Natural killer cell (primary cell): ENCODE measurements around the gene TMC4. TPM values are rescaled to one million over a fixed set of nuclear protein-coding genes. Genes with fewer than 3 reads are reported as not detected.
"Not testable (repeated sequence)": the region's sequence is repeated elsewhere in the genome, so short reads cannot be mapped to it uniquely, and the experiment has no call there.

Experiments used
- ATAC-seq, 3 donors: fragments of 150-1000 bp in 2 of 3; fragments of 200-7000 bp in 1 of 3; cut with Tn5 transposase; 1 replicate in 1 of 3; 2 replicates in 2 of 3; pipeline ENCODE4 v1.10.0; 2021; ENCODE audit warnings: mild to moderate bottlenecking in 2 of 3, moderate library complexity in 2 of 3
- DNase-seq, 2 donors: peaks; one replicate each; pipeline versions ENCODE4 v3.0.0 to v3.0.0-alpha.2; 2013 to 2021; ENCODE audit warnings: mixed read lengths in 1 of 2
- H3K27ac ChIP-seq: one replicate; pipeline ENCODE4 v1.5.1; 2013; ENCODE audit warnings: mild to moderate bottlenecking, low read length
- H3K27me3 ChIP-seq: one replicate; pipeline ENCODE4 v1.6.1; 2013; ENCODE audit warnings: low read length; ENCODE audit not compliant: control insufficient read depth, insufficient read depth
- H3K36me3 ChIP-seq: one replicate; pipeline ENCODE4 v1.6.1; 2013; ENCODE audit warnings: low read length; ENCODE audit not compliant: control insufficient read depth, insufficient read depth
- H3K4me1 ChIP-seq: one replicate; pipeline ENCODE4 v1.6.1; 2013; ENCODE audit warnings: low read length; ENCODE audit not compliant: control insufficient read depth, insufficient read depth
- H3K4me3 ChIP-seq: one replicate; pipeline ENCODE4 v1.5.1; 2013; ENCODE audit warnings: low read length
- H3K9me3 ChIP-seq: one replicate; pipeline ENCODE4 v1.6.1; 2013; ENCODE audit warnings: low read length; ENCODE audit not compliant: control insufficient read depth, insufficient read depth
- H3K27ac Mint-ChIP-seq, 2 donors: one replicate each; pipeline ENCODE4 v1.8.0; 2022; ENCODE audit warnings: mild to moderate bottlenecking in 2 of 2, mixed read lengths in 2 of 2, moderate library complexity in 1 of 2
- H3K27me3 Mint-ChIP-seq, 2 donors: one replicate each; pipeline ENCODE4 v1.8.0; 2022; ENCODE audit warnings: low read depth in 2 of 2, mixed read lengths in 2 of 2
- H3K36me3 Mint-ChIP-seq: one replicate; pipeline ENCODE4 v1.8.0; 2022; ENCODE audit warnings: mixed read lengths
- H3K4me1 Mint-ChIP-seq, 2 donors: one replicate each; pipeline ENCODE4 v1.8.0; 2022; ENCODE audit warnings: mixed read lengths in 2 of 2
- H3K4me3 Mint-ChIP-seq: one replicate; pipeline ENCODE4 v1.8.0; 2022; ENCODE audit warnings: mild to moderate bottlenecking, moderate library complexity, mixed read lengths
- H3K9me3 Mint-ChIP-seq, 2 donors: one replicate each; pipeline ENCODE4 v1.8.0; 2022; ENCODE audit warnings: mixed read lengths in 2 of 2
- WGBS: methylation state at CpG from one replicate; pipeline ENCODE4 v1.1.7; 2013; ENCODE audit warnings: missing lambda C conversion rate; ENCODE audit not compliant: insufficient coverage; 5-methylcytosine and 5-hydroxymethylcytosine counted together
- intact Hi-C: fragments of 100-400 bp; cut with micrococcal nuclease; formaldehyde crosslinking; loops from one replicate; pipeline ENCODE4 v1.14.2; 2022
- total RNA-seq, 4 donors: library from RNA; stranded (reverse); fragments of 120-200 nt in 1 of 4; gene quantifications; one replicate each; pipeline versions ENCODE4 v1.2.3 to v1.2.4, GENCODE V29; 2013 to 2022
- TF ChIP-seq, protein P1 (sequence below): fragments of 200-600 bp; IDR thresholded peaks from one replicate; pipeline ENCODE4 v1.8.0; 2022; ENCODE audit warnings: antibody characterized with exemption

Gene TMC4
- total RNA-seq, 3 donors from 2014 or later (not counting 1 experiment from before 2014, with no cell fraction given) = 7.2 to 8.2 (median 7.5) TPM

DNA sequence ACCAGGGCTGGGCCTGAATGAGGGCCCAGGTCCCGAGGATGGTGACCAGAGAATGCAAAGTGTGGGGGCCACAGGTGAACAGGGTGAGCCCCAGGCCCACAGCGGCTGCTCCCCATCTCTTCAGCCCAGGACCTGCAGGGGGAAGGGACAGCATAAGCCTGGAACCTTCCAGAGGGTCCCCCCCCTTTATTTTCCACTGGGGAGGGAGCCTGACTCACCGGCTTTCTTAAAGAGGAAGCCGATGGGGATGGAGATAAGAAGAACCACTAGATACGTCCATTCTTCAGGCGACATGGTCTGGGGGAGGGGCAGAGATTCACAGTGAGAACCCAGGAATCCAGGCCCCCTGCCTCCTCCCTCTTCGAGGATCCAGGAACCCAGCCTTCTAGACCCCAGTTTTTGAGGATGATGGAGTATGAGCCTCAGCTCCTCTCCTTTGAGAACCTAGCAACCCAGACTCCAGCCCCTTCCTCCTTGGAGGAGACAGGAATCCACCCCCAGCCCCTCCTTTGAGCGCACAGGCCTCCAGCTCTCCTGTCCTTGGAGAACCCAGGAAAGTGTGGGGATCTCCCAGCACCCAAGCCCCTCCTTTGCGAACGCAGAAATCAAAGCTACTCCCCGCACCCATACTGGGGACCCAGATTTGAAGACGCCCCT, 15.4 kb upstream of the TMC4 start:
- TF ChIP-seq, protein P1, sequence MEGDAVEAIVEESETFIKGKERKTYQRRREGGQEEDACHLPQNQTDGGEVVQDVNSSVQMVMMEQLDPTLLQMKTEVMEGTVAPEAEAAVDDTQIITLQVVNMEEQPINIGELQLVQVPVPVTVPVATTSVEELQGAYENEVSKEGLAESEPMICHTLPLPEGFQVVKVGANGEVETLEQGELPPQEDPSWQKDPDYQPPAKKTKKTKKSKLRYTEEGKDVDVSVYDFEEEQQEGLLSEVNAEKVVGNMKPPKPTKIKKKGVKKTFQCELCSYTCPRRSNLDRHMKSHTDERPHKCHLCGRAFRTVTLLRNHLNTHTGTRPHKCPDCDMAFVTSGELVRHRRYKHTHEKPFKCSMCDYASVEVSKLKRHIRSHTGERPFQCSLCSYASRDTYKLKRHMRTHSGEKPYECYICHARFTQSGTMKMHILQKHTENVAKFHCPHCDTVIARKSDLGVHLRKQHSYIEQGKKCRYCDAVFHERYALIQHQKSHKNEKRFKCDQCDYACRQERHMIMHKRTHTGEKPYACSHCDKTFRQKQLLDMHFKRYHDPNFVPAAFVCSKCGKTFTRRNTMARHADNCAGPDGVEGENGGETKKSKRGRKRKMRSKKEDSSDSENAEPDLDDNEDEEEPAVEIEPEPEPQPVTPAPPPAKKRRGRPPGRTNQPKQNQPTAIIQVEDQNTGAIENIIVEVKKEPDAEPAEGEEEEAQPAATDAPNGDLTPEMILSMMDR = no peak
- no peaks in the 10 kb centered on the region for H3K9me3 ChIP-seq
- Mint-ChIP-seq H3K4me1 (peaks cover 26 to 36% of the 10 kb centered on the region in 2 donors), H3K27me3 (no peaks in the 10 kb centered on the region), H3K4me3 (peak overlapping the region; percentile 99), H3K9me3 (no peaks in the 10 kb centered on the region), H3K36me3 (no peaks in the 10 kb centered on the region), H3K27ac (peak overlapping the region; percentile 97 to 99)
- H3K27me3 ChIP-seq = no peaks in the 10 kb centered on the region
- H3K4me1 ChIP-seq = peaks cover 23% of the 10 kb centered on the region
- ATAC-seq (no peak), DNase-seq (peak; percentile 32 to 66)
- intact Hi-C loops = no loop called here
- H3K4me3 ChIP-seq = peak overlapping the region; percentile 92
- H3K36me3 ChIP-seq = peaks cover 8% of the 10 kb centered on the region
- 11% methylated on average over 10 of the region's 12 CpGs for WGBS
- peak overlapping the region; percentile 71 for H3K27ac ChIP-seq

DNA sequence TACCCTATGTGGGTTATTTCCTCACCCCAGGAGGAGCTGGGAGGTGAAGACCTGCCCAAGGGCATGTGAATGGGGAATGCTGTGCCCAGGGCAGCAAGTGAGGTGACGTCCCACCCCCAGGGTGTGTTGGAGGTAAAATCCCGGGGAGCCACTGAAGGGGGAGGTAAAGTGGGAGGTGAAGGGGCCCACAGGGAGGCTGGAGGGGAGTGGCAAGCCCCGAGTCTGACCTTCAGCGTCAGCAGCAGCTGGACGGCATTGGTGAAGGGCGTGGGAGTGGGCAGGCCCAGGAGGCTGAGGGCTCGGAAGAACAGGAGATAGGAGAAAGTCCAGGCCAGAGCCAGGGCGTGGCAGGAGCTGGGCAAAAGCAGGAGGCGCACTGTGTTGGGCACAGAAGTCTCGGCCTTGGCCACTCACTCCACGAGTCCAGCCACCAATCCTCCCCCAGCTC, 14.0 kb upstream of the TMC4 start:
- DNase-seq = no peak
- H3K4me3 Mint-ChIP-seq = peak overlapping the region; percentile 99
- intact Hi-C loops = no loop called here
- Histone ChIP-seq H3K4me3 (no peak overlapping the region), H3K27ac (no peak overlapping the region), H3K36me3 (peaks cover 3% of the 10 kb centered on the region), H3K27me3 (no peaks in the 10 kb centered on the region), H3K9me3 (no peaks in the 10 kb centered on the region), H3K4me1 (peaks cover 17% of the 10 kb centered on the region)
- no peaks in the 10 kb centered on the region for H3K9me3 Mint-ChIP-seq
- H3K27me3 Mint-ChIP-seq = no peaks in the 10 kb centered on the region
- ATAC-seq = no peak
- 94% methylated on average over 11 of the region's 11 CpGs for WGBS
- H3K4me1 Mint-ChIP-seq = peaks cover 21 to 25% of the 10 kb centered on the region in 2 donors
- TF ChIP-seq, protein P1 = no peak
- H3K27ac Mint-ChIP-seq = peak overlapping the region; percentile 97 to 99
- no peaks in the 10 kb centered on the region for H3K36me3 Mint-ChIP-seq

DNA sequence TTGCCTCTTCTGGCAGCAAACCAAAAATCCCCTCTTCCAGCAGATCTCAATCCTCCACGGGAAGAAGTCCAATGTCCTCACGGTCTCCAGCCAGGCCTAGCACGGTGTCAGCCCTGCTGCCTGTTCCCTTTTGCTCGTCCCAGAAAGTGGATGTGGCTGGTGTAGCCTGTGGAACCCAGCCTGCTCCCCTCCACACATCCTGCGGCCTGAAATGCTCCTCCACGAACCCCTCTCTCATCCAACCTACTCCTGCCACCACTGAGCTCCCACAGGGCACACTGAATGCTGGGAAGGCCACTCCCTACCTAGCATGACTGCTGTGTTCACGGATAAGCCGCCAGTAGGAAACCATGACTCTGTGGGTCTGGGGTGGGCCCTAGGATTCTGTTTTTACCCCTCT, 13.4 kb upstream of the TMC4 start:
- Histone ChIP-seq H3K27me3 (no peaks in the 10 kb centered on the region), H3K4me3 (no peak overlapping the region), H3K27ac (no peak overlapping the region), H3K36me3 (peaks cover 3% of the 10 kb centered on the region), H3K4me1 (peaks cover 11% of the 10 kb centered on the region), H3K9me3 (no peaks in the 10 kb centered on the region)
- Mint-ChIP-seq H3K9me3 (no peaks in the 10 kb centered on the region), H3K27ac (no peak overlapping the region), H3K4me3 (no peak overlapping the region), H3K36me3 (no peaks in the 10 kb centered on the region), H3K4me1 (peaks cover 15 to 19% of the 10 kb centered on the region in 2 donors), H3K27me3 (no peaks in the 10 kb centered on the region)
- DNase-seq (no peak), ATAC-seq (no peak)
- intact Hi-C loops = no loop called here
- 96% methylated on average over 8 of the region's 8 CpGs for WGBS
- TF ChIP-seq, protein P1 = no peak

DNA sequence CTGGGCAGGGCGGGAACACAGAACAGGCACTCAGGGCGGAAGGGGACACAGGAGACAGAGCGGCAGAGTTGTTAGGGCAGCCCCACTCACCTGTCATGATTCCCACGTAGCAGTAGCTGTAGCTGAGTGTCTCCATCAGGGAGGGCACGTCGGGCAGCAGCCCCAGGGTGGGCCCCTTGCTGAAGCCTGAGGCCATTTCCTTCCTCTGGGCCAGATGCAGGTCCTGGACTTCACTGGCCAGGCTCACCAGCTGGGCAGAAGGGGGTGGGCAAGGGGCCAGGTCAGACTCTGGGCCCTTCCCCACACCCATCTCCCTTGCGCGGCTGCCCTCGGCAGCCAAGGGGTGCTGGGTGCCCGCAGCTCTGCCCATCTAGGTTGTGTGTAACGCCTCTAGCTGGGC, 10.5 kb upstream of the TMC4 start:
- Mint-ChIP-seq H3K27ac (no peak overlapping the region), H3K9me3 (no peaks in the 10 kb centered on the region), H3K36me3 (no peaks in the 10 kb centered on the region), H3K27me3 (no peaks in the 10 kb centered on the region), H3K4me3 (no peak overlapping the region), H3K4me1 (peaks cover 7 to 13% of the 10 kb centered on the region in 2 donors)
- Histone ChIP-seq H3K9me3 (no peaks in the 10 kb centered on the region), H3K4me1 (peaks cover 6% of the 10 kb centered on the region), H3K36me3 (peaks cover 3% of the 10 kb centered on the region), H3K27ac (no peak overlapping the region), H3K4me3 (no peak overlapping the region), H3K27me3 (no peaks in the 10 kb centered on the region)
- TF ChIP-seq, protein P1 = no peak
- intact Hi-C loops = no loop called here
- 93% methylated on average over 11 of the region's 11 CpGs for whole genome bisulfite sequencing
- ATAC-seq (no peak), DNase-seq (no peak)

DNA sequence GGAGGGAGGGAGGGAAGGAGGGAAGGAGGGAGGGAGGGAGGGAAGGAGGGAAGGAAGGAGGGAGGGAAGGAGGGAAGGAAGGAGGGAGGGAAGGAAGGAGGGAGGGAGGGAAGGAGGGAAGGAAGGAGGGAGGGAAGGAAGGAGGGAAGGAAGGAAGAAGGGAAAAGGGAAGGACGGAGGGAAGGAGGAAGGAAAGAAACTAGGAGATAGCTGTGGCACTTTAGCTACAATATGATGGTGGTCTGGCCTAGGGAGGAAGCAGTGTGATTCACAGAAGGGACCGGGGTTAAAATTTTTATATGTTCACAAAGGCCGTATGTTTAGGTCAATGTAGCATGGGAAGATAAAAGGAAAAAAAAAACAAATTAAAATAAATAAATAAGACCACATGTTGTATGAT, 8.9 kb upstream of the TMC4 start:
- H3K27ac ChIP-seq, H3K4me1 Mint-ChIP-seq, H3K27ac Mint-ChIP-seq, H3K27me3 Mint-ChIP-seq, H3K9me3 ChIP-seq, H3K4me3 ChIP-seq, ATAC-seq, H3K9me3 Mint-ChIP-seq, H3K36me3 ChIP-seq, intact Hi-C loops, H3K4me1 ChIP-seq, H3K36me3 Mint-ChIP-seq, H3K4me3 Mint-ChIP-seq, H3K27me3 ChIP-seq, DNase-seq: not testable (repeated sequence)
- 98% methylated on average over 3 of the region's 3 CpGs for WGBS
